CD14-positive monocyte (primary cell): ENCODE measurements around the gene PPP6R3. TPM values are rescaled to one million over a fixed set of nuclear protein-coding genes. Genes with fewer than 3 reads are reported as not detected.

Experiments
- DNase-seq, 3 donors: peaks; one replicate each; pipeline ENCODE4 v3.0.0-alpha.2; 2011 to 2022
- H2AFZ ChIP-seq: 2 replicates; pipeline ENCODE4 v1.6.0; 2012; ENCODE audit warnings: mild to moderate bottlenecking, low read depth, low read length, inconsistent platforms; ENCODE audit not compliant: insufficient read depth, poor library complexity, severe bottlenecking
- H3K27ac ChIP-seq, 2 donors: 1 replicate in 1 of 2; 2 replicates in 1 of 2; pipeline ENCODE4 v1.5.1; 2012 to 2013; ENCODE audit warnings: low read length in 2 of 2, control low read depth in 1 of 2, inconsistent platforms in 1 of 2, low read depth in 1 of 2, mild to moderate bottlenecking in 1 of 2
- H3K27me3 ChIP-seq, 2 donors: one replicate each; pipeline versions ENCODE4 v1.6.0 to v1.6.1; 2011 to 2013; ENCODE audit warnings: low read length in 2 of 2; ENCODE audit not compliant: control insufficient read depth in 2 of 2, insufficient read depth in 2 of 2
- H3K36me3 ChIP-seq, 2 donors: replicated peaks in 1 of 2; 1 replicate in 1 of 2; 2 replicates in 1 of 2; pipeline versions ENCODE4 v1.5.1 to v1.6.1; 2012 to 2013; ENCODE audit warnings: low read length in 2 of 2, control low read depth in 1 of 2, inconsistent platforms in 1 of 2, mild to moderate bottlenecking in 1 of 2; ENCODE audit not compliant: insufficient read depth in 2 of 2, control insufficient read depth in 1 of 2
- H3K4me1 ChIP-seq, 2 donors: 1 replicate in 1 of 2; 2 replicates in 1 of 2; pipeline versions ENCODE4 v1.5.1 to v1.6.1; 2012 to 2013; ENCODE audit warnings: low read length in 2 of 2, control low read depth in 1 of 2, inconsistent platforms in 1 of 2, mild to moderate bottlenecking in 1 of 2, moderate library complexity in 1 of 2; ENCODE audit not compliant: insufficient read depth in 2 of 2, control insufficient read depth in 1 of 2
- H3K4me2 ChIP-seq: replicated peaks from 2 replicates; pipeline ENCODE3; 2012; ENCODE audit warnings: low read length, moderate library complexity, mild to moderate bottlenecking; ENCODE audit not compliant: poor library complexity, severe bottlenecking; ENCODE audit errors: extremely low read depth
- H3K4me3 ChIP-seq, 3 experiments: fragments of 200-600 bp in 1 of 3; sonication (generic) in 1 of 3; replicated peaks in 1 of 3; 1 replicate in 2 of 3; 2 replicates in 1 of 3; pipeline ENCODE4 v1.5.1; 2011 to 2013; ENCODE audit warnings: low read length in 3 of 3, mild to moderate bottlenecking in 3 of 3, control low read depth in 2 of 3, low read depth in 2 of 3, inconsistent platforms in 1 of 3, moderate library complexity in 1 of 3
- H3K79me2 ChIP-seq: 2 replicates; pipeline ENCODE4 v1.6.0; 2012; ENCODE audit warnings: mild to moderate bottlenecking, control low read depth, inconsistent platforms, low read length, moderate library complexity; ENCODE audit not compliant: insufficient read depth
- H3K9ac ChIP-seq: 2 replicates; pipeline ENCODE4 v1.6.0; 2017; ENCODE audit warnings: low read length, mild to moderate bottlenecking; ENCODE audit not compliant: insufficient read depth, poor library complexity, severe bottlenecking
- H3K9me3 ChIP-seq, 2 donors: replicated peaks in 1 of 2; 1 replicate in 1 of 2; 2 replicates in 1 of 2; pipeline versions ENCODE4 v1.5.1 to v1.6.1; 2012 to 2013; ENCODE audit warnings: low read length in 2 of 2, control low read depth in 1 of 2; ENCODE audit not compliant: control insufficient read depth in 1 of 2, insufficient read depth in 1 of 2
- H4K20me1 ChIP-seq: 2 replicates; pipeline ENCODE4 v1.6.0; 2012; ENCODE audit warnings: mild to moderate bottlenecking, low read length, control low read depth, moderate library complexity; ENCODE audit not compliant: insufficient read depth
- H3K27ac Mint-ChIP-seq, 7 donors: one replicate each; pipeline ENCODE4 v1.8.0; 2020; ENCODE audit warnings: mild to moderate bottlenecking in 7 of 7, mixed read lengths in 7 of 7, moderate library complexity in 6 of 7, inconsistent platforms in 2 of 7
- H3K27me3 Mint-ChIP-seq, 3 donors: one replicate each; pipeline ENCODE4 v1.8.0; 2021 to 2022; ENCODE audit warnings: low read depth in 3 of 3, mild to moderate bottlenecking in 3 of 3, mixed read lengths in 3 of 3, moderate library complexity in 3 of 3, inconsistent platforms in 1 of 3
- H3K36me3 Mint-ChIP-seq, 2 donors: one replicate each; pipeline ENCODE4 v1.8.0; 2020; ENCODE audit warnings: mixed read lengths in 2 of 2, inconsistent platforms in 1 of 2, mild to moderate bottlenecking in 1 of 2
- H3K4me1 Mint-ChIP-seq: one replicate; pipeline ENCODE4 v1.8.0; 2020; ENCODE audit warnings: mild to moderate bottlenecking, mixed read lengths
- H3K4me3 Mint-ChIP-seq, 2 donors: one replicate each; pipeline ENCODE4 v1.8.0; 2020; ENCODE audit warnings: mild to moderate bottlenecking in 2 of 2, mixed read lengths in 2 of 2, moderate library complexity in 1 of 2
- H3K9me3 Mint-ChIP-seq, 7 donors: one replicate each; pipeline ENCODE4 v1.8.0; 2020 to 2022; ENCODE audit warnings: mixed read lengths in 7 of 7, mild to moderate bottlenecking in 6 of 7, moderate library complexity in 6 of 7, inconsistent platforms in 2 of 7
- WGBS: methylation state at CpG from one replicate; pipeline ENCODE4 v1.1.5; 2013; ENCODE audit warnings: missing lambda C conversion rate; ENCODE audit not compliant: insufficient coverage; 5-methylcytosine and 5-hydroxymethylcytosine counted together
- intact Hi-C, 2 donors: fragments of 100-400 bp; cut with micrococcal nuclease; formaldehyde crosslinking; loops; one replicate each; pipeline versions ENCODE4 v1.15.0 to v1.15.1; 2023
- polyA plus RNA-seq, 3 donors: library from polyadenylated mRNA; depleted of rRNA in 1 of 3; unstranded in 2 of 3; stranded (reverse) in 1 of 3; fragments of 300-500 nt in 2 of 3; fragments of >200 nt in 1 of 3; fragmentation: Illumina TruSeq in 2 of 3; gene quantifications; 1 replicate in 2 of 3; 2 replicates in 1 of 3; pipeline ENCODE4 v1.2.3, GENCODE V29; 2012 to 2021
- TF ChIP-seq, protein P1 (sequence below): fragments of 200-600 bp; IDR thresholded peaks from one replicate; pipeline ENCODE4 v1.8.0; 2022; ENCODE audit warnings: antibody characterized with exemption, mild to moderate bottlenecking

Gene PPP6R3
- polyA plus RNA-seq, 3 donors: 22.9 to 39.4 (median 38.1) TPM

DNA sequence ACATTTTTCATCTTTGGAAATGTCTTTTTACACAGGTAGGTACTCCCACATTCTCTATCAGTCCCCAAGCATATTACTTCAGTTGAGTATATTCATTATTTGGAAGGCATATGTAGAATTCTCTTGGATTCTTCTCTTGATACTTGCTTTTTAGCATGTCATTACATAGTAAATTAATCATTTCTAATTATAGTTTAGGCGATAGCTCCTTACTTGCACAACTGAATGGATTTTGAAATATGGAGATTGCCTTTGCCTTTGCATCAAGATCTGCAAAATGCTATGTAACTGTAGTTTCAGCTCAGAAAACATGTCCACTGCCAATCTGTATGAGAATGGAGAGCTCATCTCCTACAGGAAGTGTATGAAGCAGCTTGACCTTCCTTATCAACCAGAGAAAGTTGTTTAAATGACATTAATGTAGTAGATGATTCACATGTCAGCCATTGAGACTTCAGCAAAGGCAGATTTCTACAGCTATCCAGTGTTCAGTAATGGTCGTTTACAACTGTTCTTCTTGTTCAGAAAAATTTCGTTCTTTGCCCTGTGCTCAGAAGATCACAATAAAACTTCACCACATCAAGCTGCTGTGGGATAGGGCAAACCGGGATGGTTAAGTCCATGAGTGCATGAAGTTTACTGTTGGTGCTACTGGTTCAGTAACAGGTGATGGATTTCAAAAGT lies 61.6 kb downstream of the PPP6R3 start:
- Mint-ChIP-seq H3K9me3 (no peaks in the 10 kb centered on the region), H3K27ac (no peak overlapping the region), H3K36me3 (peaks cover 78 to 84% of the 10 kb centered on the region in 2 donors), H3K4me1 (peaks cover 21% of the 10 kb centered on the region), H3K4me3 (no peak overlapping the region), H3K27me3 (no peaks in the 10 kb centered on the region)
- Histone ChIP-seq H3K79me2 (peaks cover 87% of the 10 kb centered on the region), H3K4me2 (no peak overlapping the region), H3K4me1 (peaks cover 0 to 3% of the 10 kb centered on the region in 2 donors), H3K4me3 (no peak overlapping the region), H3K36me3 (peaks cover 75 to 84% of the 10 kb centered on the region in 2 donors), H3K27ac (no peak overlapping the region), H3K9ac (no peak overlapping the region), H4K20me1 (peaks cover 97% of the 10 kb centered on the region), H3K9me3 (no peaks in the 10 kb centered on the region), H3K27me3 (no peaks in the 10 kb centered on the region), H2AFZ (no peak overlapping the region)
- DNase-seq: no peak
- intact Hi-C loops: no loop called here
- TF ChIP-seq, protein P1, sequence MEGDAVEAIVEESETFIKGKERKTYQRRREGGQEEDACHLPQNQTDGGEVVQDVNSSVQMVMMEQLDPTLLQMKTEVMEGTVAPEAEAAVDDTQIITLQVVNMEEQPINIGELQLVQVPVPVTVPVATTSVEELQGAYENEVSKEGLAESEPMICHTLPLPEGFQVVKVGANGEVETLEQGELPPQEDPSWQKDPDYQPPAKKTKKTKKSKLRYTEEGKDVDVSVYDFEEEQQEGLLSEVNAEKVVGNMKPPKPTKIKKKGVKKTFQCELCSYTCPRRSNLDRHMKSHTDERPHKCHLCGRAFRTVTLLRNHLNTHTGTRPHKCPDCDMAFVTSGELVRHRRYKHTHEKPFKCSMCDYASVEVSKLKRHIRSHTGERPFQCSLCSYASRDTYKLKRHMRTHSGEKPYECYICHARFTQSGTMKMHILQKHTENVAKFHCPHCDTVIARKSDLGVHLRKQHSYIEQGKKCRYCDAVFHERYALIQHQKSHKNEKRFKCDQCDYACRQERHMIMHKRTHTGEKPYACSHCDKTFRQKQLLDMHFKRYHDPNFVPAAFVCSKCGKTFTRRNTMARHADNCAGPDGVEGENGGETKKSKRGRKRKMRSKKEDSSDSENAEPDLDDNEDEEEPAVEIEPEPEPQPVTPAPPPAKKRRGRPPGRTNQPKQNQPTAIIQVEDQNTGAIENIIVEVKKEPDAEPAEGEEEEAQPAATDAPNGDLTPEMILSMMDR: no peak
- WGBS: no CpG with 5 or more reads among the region's 4 CpGs

DNA sequence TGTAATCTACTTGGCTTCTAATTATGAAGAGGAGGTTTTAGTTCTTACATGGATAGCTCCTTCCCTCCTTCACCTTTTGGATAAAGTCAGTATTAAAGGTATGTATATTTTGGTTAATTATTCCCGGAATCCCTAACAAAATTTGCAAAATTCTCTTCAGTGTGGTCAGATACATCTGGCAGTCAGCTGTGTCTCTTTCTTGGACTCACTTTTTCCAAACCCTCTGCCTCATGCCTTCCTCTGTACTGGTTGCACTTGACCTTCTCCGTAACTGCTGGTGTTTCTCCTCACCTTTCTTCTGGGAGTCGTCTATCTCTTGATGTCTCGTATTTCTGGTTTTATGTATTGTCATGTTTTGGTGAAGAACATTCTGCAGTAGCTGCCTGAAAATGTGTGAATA lies 62.5 kb downstream of the PPP6R3 start:
- Mint-ChIP-seq H3K27me3 (no peaks in the 10 kb centered on the region), H3K27ac (peak overlapping the region in 1 of 7 donors; percentile 2), H3K9me3 (peaks cover 0 to 2% (median 0%) of the 10 kb centered on the region in 7 donors), H3K4me3 (no peak overlapping the region), H3K4me1 (peaks cover 28% of the 10 kb centered on the region), H3K36me3 (peaks cover 84 to 89% of the 10 kb centered on the region in 2 donors)
- H2AFZ ChIP-seq: no peak overlapping the region
- H3K4me2 ChIP-seq: no peak overlapping the region
- H3K27me3 ChIP-seq: no peaks in the 10 kb centered on the region
- no CpG with 5 or more reads among the region's 4 CpGs for WGBS
- no peak overlapping the region for H3K9ac ChIP-seq
- H3K27ac ChIP-seq: no peak overlapping the region
- no peaks in the 10 kb centered on the region for H3K9me3 ChIP-seq
- H3K4me3 ChIP-seq: no peak overlapping the region
- peaks cover 85 to 93% of the 10 kb centered on the region in 2 donors for H3K36me3 ChIP-seq
- H3K4me1 ChIP-seq: peaks cover 6% of the 10 kb centered on the region in 2 donors
- no peak for DNase-seq
- TF ChIP-seq, protein P1: no peak
- peaks cover 97% of the 10 kb centered on the region for H4K20me1 ChIP-seq
- intact Hi-C loops: no loop called here
- peaks cover 87% of the 10 kb centered on the region for H3K79me2 ChIP-seq
